Measurements from ENCODE around the gene GASK1A. TPM values are rescaled to one million over a fixed set of nuclear protein-coding genes. Genes with fewer than 3 reads are reported as not detected.

GASK1A gene
- total and polyA plus RNA-seq, 2 donors = 1.0 to 1.5 TPM

GRCh38 chr3:43004282-43004681, 25.2 kb downstream of the GASK1A start:
- H3K4me1 ChIP-seq (ENCODE audit: control insufficient read depth in 2 of 2, insufficient read depth in 2 of 2, low read length in 2 of 2) = peaks cover 5 to 12% of the 10 kb centered on the region in 2 donors
- H3K4me3 ChIP-seq (ENCODE audit: low read length in 2 of 2) = no peak overlapping the region
- DNase-seq (ENCODE audit: low read depth in 6 of 9, low spot score in 9 of 9) = no peak
- 97% methylated on average over 4 of the region's 4 CpGs for WGBS
- H3K9me3 ChIP-seq (ENCODE audit: control insufficient read depth in 2 of 2, insufficient read depth in 1 of 2, low read length in 1 of 2) = no peaks in the 10 kb centered on the region
- H3K27me3 ChIP-seq (ENCODE audit: control insufficient read depth in 2 of 2, insufficient read depth in 1 of 2, low read length in 1 of 2) = no peaks in the 10 kb centered on the region
- no peak overlapping the region for H3K27ac ChIP-seq (ENCODE audit: low read depth in 1 of 2, low read length in 1 of 2)
- no peaks in the 10 kb centered on the region for H3K36me3 ChIP-seq (ENCODE audit: control insufficient read depth in 2 of 2, insufficient read depth in 2 of 2, low read length in 1 of 2)

GRCh38 chr3:43005253-43005652, 26.1 kb downstream of the GASK1A start:
- peaks cover 5 to 12% of the 10 kb centered on the region in 2 donors for H3K4me1 ChIP-seq (ENCODE audit: control insufficient read depth in 2 of 2, insufficient read depth in 2 of 2, low read length in 2 of 2)
- H3K27ac ChIP-seq (ENCODE audit: low read depth in 1 of 2, low read length in 1 of 2) = no peak overlapping the region
- no peak for DNase-seq (ENCODE audit: low read depth in 6 of 9, low spot score in 9 of 9)
- H3K4me3 ChIP-seq (ENCODE audit: low read length in 2 of 2) = no peak overlapping the region
- no peaks in the 10 kb centered on the region for H3K9me3 ChIP-seq (ENCODE audit: control insufficient read depth in 2 of 2, insufficient read depth in 1 of 2, low read length in 1 of 2)
- H3K36me3 ChIP-seq (ENCODE audit: control insufficient read depth in 2 of 2, insufficient read depth in 2 of 2, low read length in 1 of 2) = no peaks in the 10 kb centered on the region
- H3K27me3 ChIP-seq (ENCODE audit: control insufficient read depth in 2 of 2, insufficient read depth in 1 of 2, low read length in 1 of 2) = no peaks in the 10 kb centered on the region
- WGBS = 91% methylated on average over 3 of the region's 3 CpGs

- no peak overlapping the region for H3K27ac ChIP-seq (ENCODE audit: low read depth in 1 of 2, low read length in 1 of 2)
- no peak overlapping the region for H3K4me3 ChIP-seq (ENCODE audit: low read length in 2 of 2)
- 54% methylated on average over 4 of the region's 4 CpGs for WGBS
- H3K27me3 ChIP-seq (ENCODE audit: control insufficient read depth in 2 of 2, insufficient read depth in 1 of 2, low read length in 1 of 2) = no peaks in the 10 kb centered on the region
- H3K9me3 ChIP-seq (ENCODE audit: control insufficient read depth in 2 of 2, insufficient read depth in 1 of 2, low read length in 1 of 2) = no peaks in the 10 kb centered on the region
- no peaks in the 10 kb centered on the region for H3K36me3 ChIP-seq (ENCODE audit: control insufficient read depth in 2 of 2, insufficient read depth in 2 of 2, low read length in 1 of 2)
- H3K4me1 ChIP-seq (ENCODE audit: control insufficient read depth in 2 of 2, insufficient read depth in 2 of 2, low read length in 2 of 2) = peaks cover 5 to 12% of the 10 kb centered on the region in 2 donors
- no peak for DNase-seq (ENCODE audit: low read depth in 6 of 9, low spot score in 9 of 9)
Measured at GRCh38 chr3:43005981-43006380, 26.9 kb downstream of the GASK1A start.

GRCh38 chr3:43006825-43007224, 27.7 kb downstream of the GASK1A start:
- Histone ChIP-seq H3K4me1 (ENCODE audit: control insufficient read depth in 2 of 2, insufficient read depth in 2 of 2, low read length in 2 of 2) (peaks cover 5 to 12% of the 10 kb centered on the region in 2 donors), H3K36me3 (ENCODE audit: control insufficient read depth in 2 of 2, insufficient read depth in 2 of 2, low read length in 1 of 2) (no peaks in the 10 kb centered on the region), H3K4me3 (ENCODE audit: low read length in 2 of 2) (no peak overlapping the region), H3K9me3 (ENCODE audit: control insufficient read depth in 2 of 2, insufficient read depth in 1 of 2, low read length in 1 of 2) (peaks cover 0 to 4% of the 10 kb centered on the region in 2 donors), H3K27ac (ENCODE audit: low read depth in 1 of 2, low read length in 1 of 2) (no peak overlapping the region), H3K27me3 (ENCODE audit: control insufficient read depth in 2 of 2, insufficient read depth in 1 of 2, low read length in 1 of 2) (no peaks in the 10 kb centered on the region)
- no peak for DNase-seq (ENCODE audit: low read depth in 6 of 9, low spot score in 9 of 9)
- WGBS = 94% methylated on average over 2 of the region's 2 CpGs

GRCh38 chr3:43009547-43009946, 30.4 kb downstream of the GASK1A start:
- no peaks in the 10 kb centered on the region for H3K36me3 ChIP-seq (ENCODE audit: control insufficient read depth in 2 of 2, insufficient read depth in 2 of 2, low read length in 1 of 2)
- 98% methylated on average over 3 of the region's 3 CpGs for WGBS
- no peak overlapping the region for H3K4me3 ChIP-seq (ENCODE audit: low read length in 2 of 2)
- H3K27ac ChIP-seq (ENCODE audit: low read depth in 1 of 2, low read length in 1 of 2) = no peak overlapping the region
- DNase-seq (ENCODE audit: low read depth in 6 of 9, low spot score in 9 of 9) = no peak
- H3K9me3 ChIP-seq (ENCODE audit: control insufficient read depth in 2 of 2, insufficient read depth in 1 of 2, low read length in 1 of 2) = peaks cover 0 to 31% of the 10 kb centered on the region in 2 donors
- H3K27me3 ChIP-seq (ENCODE audit: control insufficient read depth in 2 of 2, insufficient read depth in 1 of 2, low read length in 1 of 2) = no peaks in the 10 kb centered on the region
- peaks cover 3 to 11% of the 10 kb centered on the region in 2 donors for H3K4me1 ChIP-seq (ENCODE audit: control insufficient read depth in 2 of 2, insufficient read depth in 2 of 2, low read length in 2 of 2)

GRCh38 chr3:43010638-43011037, 31.5 kb downstream of the GASK1A start:
- Histone ChIP-seq H3K4me1 (ENCODE audit: control insufficient read depth in 2 of 2, insufficient read depth in 2 of 2, low read length in 2 of 2) (peaks cover 3 to 9% of the 10 kb centered on the region in 2 donors), H3K27me3 (ENCODE audit: control insufficient read depth in 2 of 2, insufficient read depth in 1 of 2, low read length in 1 of 2) (no peaks in the 10 kb centered on the region), H3K27ac (ENCODE audit: low read depth in 1 of 2, low read length in 1 of 2) (no peak overlapping the region), H3K9me3 (ENCODE audit: control insufficient read depth in 2 of 2, insufficient read depth in 1 of 2, low read length in 1 of 2) (peaks cover 2 to 42% of the 10 kb centered on the region in 2 donors), H3K4me3 (ENCODE audit: low read length in 2 of 2) (no peak overlapping the region), H3K36me3 (ENCODE audit: control insufficient read depth in 2 of 2, insufficient read depth in 2 of 2, low read length in 1 of 2) (no peaks in the 10 kb centered on the region)
- no peak for DNase-seq (ENCODE audit: low read depth in 6 of 9, low spot score in 9 of 9)

GRCh38 chr3:43011638-43012037, 32.5 kb downstream of the GASK1A start:
- no peak overlapping the region for H3K4me3 ChIP-seq (ENCODE audit: low read length in 2 of 2)
- H3K9me3 ChIP-seq (ENCODE audit: control insufficient read depth in 2 of 2, insufficient read depth in 1 of 2, low read length in 1 of 2) = peaks cover 2 to 52% of the 10 kb centered on the region in 2 donors
- peak in 1 of 9 donors; percentile 19 for DNase-seq (ENCODE audit: low read depth in 6 of 9, low spot score in 9 of 9)
- WGBS = 75% methylated on average over 3 of the region's 3 CpGs
- H3K27ac ChIP-seq (ENCODE audit: low read depth in 1 of 2, low read length in 1 of 2) = peak overlapping the region in 1 of 2 donors; percentile 21
- H3K4me1 ChIP-seq (ENCODE audit: control insufficient read depth in 2 of 2, insufficient read depth in 2 of 2, low read length in 2 of 2) = peaks cover 0 to 9% of the 10 kb centered on the region in 2 donors
- no peaks in the 10 kb centered on the region for H3K27me3 ChIP-seq (ENCODE audit: control insufficient read depth in 2 of 2, insufficient read depth in 1 of 2, low read length in 1 of 2)
- no peaks in the 10 kb centered on the region for H3K36me3 ChIP-seq (ENCODE audit: control insufficient read depth in 2 of 2, insufficient read depth in 2 of 2, low read length in 1 of 2)

- H3K9me3 ChIP-seq (ENCODE audit: control insufficient read depth in 2 of 2, insufficient read depth in 1 of 2, low read length in 1 of 2) = peaks cover 3 to 57% of the 10 kb centered on the region in 2 donors
- H3K4me3 ChIP-seq (ENCODE audit: low read length in 2 of 2) = no peak overlapping the region
- H3K27ac ChIP-seq (ENCODE audit: low read depth in 1 of 2, low read length in 1 of 2) = no peak overlapping the region
- H3K4me1 ChIP-seq (ENCODE audit: control insufficient read depth in 2 of 2, insufficient read depth in 2 of 2, low read length in 2 of 2) = peaks cover 0 to 9% of the 10 kb centered on the region in 2 donors
- no peak for DNase-seq (ENCODE audit: low read depth in 6 of 9, low spot score in 9 of 9)
- H3K36me3 ChIP-seq (ENCODE audit: control insufficient read depth in 2 of 2, insufficient read depth in 2 of 2, low read length in 1 of 2) = no peaks in the 10 kb centered on the region
- no peaks in the 10 kb centered on the region for H3K27me3 ChIP-seq (ENCODE audit: control insufficient read depth in 2 of 2, insufficient read depth in 1 of 2, low read length in 1 of 2)
Measured at GRCh38 chr3:43012174-43012573, 33.1 kb downstream of the GASK1A start.

GRCh38 chr3:43013256-43013655, 34.1 kb downstream of the GASK1A start:
- 89% methylated on average over 2 of the region's 2 CpGs for WGBS
- no peak for DNase-seq (ENCODE audit: low read depth in 6 of 9, low spot score in 9 of 9)
- Histone ChIP-seq H3K27ac (ENCODE audit: low read depth in 1 of 2, low read length in 1 of 2) (peak overlapping the region; percentile 32 to 76), H3K36me3 (ENCODE audit: control insufficient read depth in 2 of 2, insufficient read depth in 2 of 2, low read length in 1 of 2) (no peaks in the 10 kb centered on the region), H3K4me3 (ENCODE audit: low read length in 2 of 2) (no peak overlapping the region), H3K4me1 (ENCODE audit: control insufficient read depth in 2 of 2, insufficient read depth in 2 of 2, low read length in 2 of 2) (peaks cover 0 to 6% of the 10 kb centered on the region in 2 donors), H3K9me3 (ENCODE audit: control insufficient read depth in 2 of 2, insufficient read depth in 1 of 2, low read length in 1 of 2) (peaks cover 3 to 62% of the 10 kb centered on the region in 2 donors), H3K27me3 (ENCODE audit: control insufficient read depth in 2 of 2, insufficient read depth in 1 of 2, low read length in 1 of 2) (no peaks in the 10 kb centered on the region)

- Histone ChIP-seq H3K9me3 (ENCODE audit: control insufficient read depth in 2 of 2, insufficient read depth in 1 of 2, low read length in 1 of 2) (peaks cover 3 to 62% of the 10 kb centered on the region in 2 donors), H3K4me3 (ENCODE audit: low read length in 2 of 2) (no peak overlapping the region), H3K4me1 (ENCODE audit: control insufficient read depth in 2 of 2, insufficient read depth in 2 of 2, low read length in 2 of 2) (peaks cover 0 to 8% of the 10 kb centered on the region in 2 donors), H3K36me3 (ENCODE audit: control insufficient read depth in 2 of 2, insufficient read depth in 2 of 2, low read length in 1 of 2) (no peaks in the 10 kb centered on the region), H3K27me3 (ENCODE audit: control insufficient read depth in 2 of 2, insufficient read depth in 1 of 2, low read length in 1 of 2) (no peaks in the 10 kb centered on the region), H3K27ac (ENCODE audit: low read depth in 1 of 2, low read length in 1 of 2) (peak overlapping the region; percentile 32 to 76)
- DNase-seq (ENCODE audit: low read depth in 6 of 9, low spot score in 9 of 9) = peak in 1 of 9 donors; percentile 30
- 35% methylated on average over 2 of the region's 2 CpGs for WGBS
Measured at GRCh38 chr3:43013743-43014155, 34.6 kb downstream of the GASK1A start.
